ENCODE measurements around the gene POU2F1.

Gene POU2F1

GRCh38 chr1:167360120-167360519, 139.4 kb downstream of the POU2F1 start:
- DNase-seq = no peak

- no peak for DNase-seq
These were observed 142.0 kb downstream of the POU2F1 start for GRCh38 chr1:167362638-167363037.

GRCh38 chr1:167364826-167365225, 144.1 kb downstream of the POU2F1 start:
- no peak for DNase-seq

- DNase-seq = no peak
These were observed 144.7 kb downstream of the POU2F1 start for GRCh38 chr1:167365360-167365759.

GRCh38 chr1:167367705-167368104, 147.0 kb downstream of the POU2F1 start:
- no peak for DNase-seq

- no peak for DNase-seq
These were observed 148.5 kb downstream of the POU2F1 start for GRCh38 chr1:167369175-167369574.

GRCh38 chr1:167369933-167370332, 149.2 kb downstream of the POU2F1 start:
- DNase-seq = no peak

- no peak for DNase-seq
These were observed 150.3 kb downstream of the POU2F1 start for GRCh38 chr1:167371030-167371429.

- no peak for DNase-seq
These were observed 152.7 kb downstream of the POU2F1 start for GRCh38 chr1:167373398-167373797.

GRCh38 chr1:167373986-167374385, 153.3 kb downstream of the POU2F1 start:
- DNase-seq = no peak

GRCh38 chr1:167375949-167376348, 155.3 kb downstream of the POU2F1 start:
- no peak for DNase-seq

- DNase-seq = no peak
These were observed 166.7 kb downstream of the POU2F1 start for GRCh38 chr1:167387251-167387910.

GRCh38 chr1:167388976-167389375, 168.3 kb downstream of the POU2F1 start:
- DNase-seq = no peak

- DNase-seq = no peak
These were observed 171.6 kb downstream of the POU2F1 start for GRCh38 chr1:167392200-167392696.

GRCh38 chr1:167400359-167400953, 179.8 kb downstream of the POU2F1 start:
- no peak for DNase-seq

- DNase-seq = peak in 13 of 56 donors; percentile 2 to 50 (median 6)
These were observed 180.7 kb downstream of the POU2F1 start for GRCh38 chr1:167401260-167401873.

GRCh38 chr1:167404161-167404888, 183.6 kb downstream of the POU2F1 start:
- DNase-seq = no peak

GRCh38 chr1:167404908-167405307, 184.2 kb downstream of the POU2F1 start:
- no peak for DNase-seq

GRCh38 chr1:167408355-167408754, 187.7 kb downstream of the POU2F1 start:
- no peak for DNase-seq

GRCh38 chr1:167409183-167409582, 188.5 kb downstream of the POU2F1 start:
- no peak for DNase-seq

- no peak for DNase-seq
These were observed 191.4 kb downstream of the POU2F1 start for GRCh38 chr1:167412072-167412471.

- DNase-seq = no peak
These were observed 192.2 kb downstream of the POU2F1 start for GRCh38 chr1:167412920-167413319.

All from amygdala (tissue), 56 donors.